Stimulated activated CD8-positive, alpha-beta memory T cell treated with anti-CD3 and anti-CD28 coated beads, Interleukin-7, amount 100 ng/mL, for 1 hour (primary cell): ENCODE data around the gene RAB3A.
"Not testable (repeated sequence)": the region's sequence is repeated elsewhere in the genome, so short reads cannot be mapped to it uniquely, and the experiment has no call there.

Experiments
- DNase-seq, 2 donors: peaks; one replicate each; pipeline ENCODE4 v3.0.0-alpha.2; 2020; ENCODE audit warnings: low read depth in 2 of 2

RAB3A gene

DNA sequence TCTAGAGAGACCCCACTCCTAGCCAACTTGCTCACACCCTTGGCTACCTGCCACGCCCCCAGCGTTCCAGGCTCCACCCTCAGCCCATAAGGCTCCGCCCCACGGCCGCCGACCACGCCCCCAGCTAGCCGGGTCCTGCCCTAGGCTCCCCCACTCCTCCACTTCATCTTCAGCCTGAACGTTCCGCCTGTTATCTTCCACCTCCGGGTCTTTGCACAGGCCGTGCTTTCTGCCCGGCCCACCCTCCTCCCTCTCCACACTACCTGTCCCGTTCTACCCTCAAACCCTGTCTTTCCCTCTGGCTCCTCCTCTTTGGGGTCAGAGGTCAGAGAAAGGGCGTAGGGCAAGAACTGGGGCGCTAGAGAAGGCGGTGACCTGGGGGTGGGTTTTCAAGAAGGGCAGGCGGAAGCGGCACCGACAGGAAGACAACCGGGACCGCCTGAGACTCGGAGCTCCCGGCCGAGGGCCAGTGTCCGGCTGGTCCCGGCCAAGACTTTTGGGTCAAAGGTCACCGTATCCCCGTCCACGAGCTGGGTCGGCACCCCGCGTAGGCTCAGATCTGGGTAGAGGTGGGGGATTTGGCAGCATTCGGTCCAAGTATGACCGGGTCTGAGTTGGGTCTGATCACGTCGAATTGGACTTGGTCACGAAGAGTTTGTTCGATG is 20.1 kb upstream of the RAB3A start:
- no peak for DNase-seq

DNA sequence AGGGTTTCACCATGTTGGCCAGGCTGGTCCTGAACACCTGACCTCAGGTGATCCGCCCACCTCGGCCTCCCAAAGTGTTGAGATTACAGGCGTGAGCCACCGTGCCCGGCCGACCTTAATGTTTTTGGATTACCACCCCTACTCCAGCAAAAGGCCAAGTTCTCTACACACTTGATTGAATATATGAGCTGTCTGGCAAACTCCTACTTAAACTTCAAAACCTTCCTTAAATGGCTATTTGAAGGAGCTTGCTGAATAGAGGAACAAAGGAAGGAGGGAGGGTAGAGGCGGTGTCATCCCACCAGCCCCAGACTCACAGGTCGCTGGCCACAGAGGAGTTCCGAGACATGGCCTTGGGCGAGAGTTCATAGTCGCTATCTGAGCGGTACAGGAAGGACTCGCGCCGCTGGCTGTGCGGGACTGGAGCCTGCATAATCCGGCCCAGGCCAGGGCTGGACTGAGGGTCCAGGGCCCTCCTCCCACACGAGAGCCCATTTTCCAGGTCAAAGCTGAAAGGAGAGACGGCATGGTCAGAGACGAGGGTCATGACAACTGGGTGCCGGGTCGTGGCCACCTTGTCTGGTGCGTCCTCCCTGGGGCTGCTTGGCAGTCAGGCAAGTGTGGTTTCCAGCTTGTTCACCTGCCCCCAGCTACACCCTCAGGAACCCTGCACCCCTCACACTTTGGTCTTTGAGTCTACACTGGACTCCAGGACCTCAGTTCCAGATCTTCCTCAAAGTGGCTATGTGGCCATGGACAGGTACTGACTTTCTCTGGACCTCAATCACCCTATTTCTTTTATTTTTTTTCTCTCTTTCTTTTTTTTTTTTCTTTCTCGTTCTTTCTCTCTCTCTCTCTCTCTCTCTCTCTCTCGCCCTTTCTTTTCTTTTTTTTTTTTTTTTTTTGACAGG is 18.2 kb upstream of the RAB3A start:
- DNase-seq, result no peak

DNA sequence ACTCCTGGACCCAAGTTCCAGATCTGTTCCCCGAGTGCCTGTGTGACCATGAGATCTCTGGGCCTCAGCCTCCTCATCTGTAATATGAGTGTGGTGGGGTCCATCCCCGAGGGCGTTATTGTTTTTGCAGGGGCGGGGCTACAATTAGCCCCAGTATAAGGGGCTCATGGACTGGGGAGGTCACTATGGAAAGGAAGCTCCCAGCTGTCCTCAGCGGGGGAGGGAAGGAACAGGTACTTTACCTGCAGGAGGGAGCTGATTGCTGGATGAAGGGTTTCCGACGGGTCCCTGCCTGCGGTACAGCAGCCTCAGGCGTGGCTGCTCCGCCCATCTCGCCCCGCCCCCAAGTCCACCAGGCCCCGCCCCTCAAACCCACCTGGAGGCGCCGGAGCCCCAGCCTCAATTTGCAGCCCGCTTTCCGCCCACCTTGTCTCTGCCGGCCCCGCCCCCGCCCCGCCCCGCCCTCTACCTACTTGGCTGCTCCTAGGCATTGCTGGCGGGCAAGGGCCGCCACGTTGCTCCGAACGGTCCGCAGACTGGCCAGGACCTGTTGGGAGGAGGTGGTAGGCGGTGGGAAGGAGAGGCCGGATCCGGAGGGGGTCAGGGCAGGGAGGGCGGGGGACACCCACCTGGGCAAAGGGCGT is 16.9 kb upstream of the RAB3A start:
- DNase-seq, result no peak

DNA sequence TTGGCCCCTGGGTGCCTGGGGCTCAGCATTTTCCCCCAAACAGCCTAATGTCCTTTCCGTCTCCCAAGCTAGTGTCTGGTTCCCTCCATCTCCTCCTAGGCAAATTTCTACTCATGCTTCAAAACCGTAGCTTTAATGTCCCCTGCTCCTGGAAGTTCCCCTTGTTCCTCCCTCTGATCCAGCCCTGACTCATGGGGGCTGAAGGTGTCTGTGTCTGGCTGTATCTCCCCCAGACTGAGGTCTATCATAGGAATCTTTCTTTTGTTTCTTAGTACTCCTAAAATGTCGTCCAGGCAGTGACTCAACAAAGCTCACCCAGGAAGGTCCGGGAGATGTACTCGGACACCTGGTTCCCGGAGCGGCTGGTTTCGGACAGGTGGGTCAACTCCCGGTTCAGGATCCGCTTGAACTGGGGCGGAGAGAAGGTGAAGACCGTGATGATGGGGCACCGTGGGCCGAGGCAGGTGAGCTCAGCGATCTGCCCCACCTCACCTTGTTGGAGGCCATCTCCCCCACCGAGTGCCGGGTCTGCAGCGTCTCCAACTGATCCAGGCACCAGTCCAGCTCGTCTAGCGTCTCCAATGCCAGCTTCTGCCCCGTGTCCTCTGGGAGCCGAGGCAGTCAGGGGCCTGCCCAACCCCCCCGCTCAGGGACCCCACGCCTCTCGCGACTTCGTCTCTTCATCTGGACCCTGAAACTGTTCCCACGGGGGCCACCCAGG is 16.2 kb upstream of the RAB3A start:
- no peak for DNase-seq

DNA sequence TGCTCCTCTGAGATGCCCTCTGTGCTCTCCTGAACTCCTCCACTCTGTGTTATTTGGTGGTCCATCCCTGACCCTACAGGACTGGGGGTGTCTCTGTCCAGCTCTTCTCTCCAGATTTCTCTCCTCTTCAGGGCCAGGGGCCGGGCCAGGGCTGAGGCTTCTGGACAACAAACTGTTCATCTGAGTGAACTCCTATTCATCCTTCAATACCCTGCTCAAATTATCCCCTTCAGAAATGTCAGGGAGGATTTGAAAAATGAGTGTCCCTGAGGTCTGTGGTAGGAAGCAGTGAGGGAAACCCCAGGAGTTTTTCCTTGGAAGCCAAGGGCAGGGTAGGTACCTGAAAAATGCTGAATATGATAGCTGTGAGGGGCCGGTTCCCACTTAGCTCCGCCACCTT is 14.8 kb upstream of the RAB3A start:
- no peak for DNase-seq

DNA sequence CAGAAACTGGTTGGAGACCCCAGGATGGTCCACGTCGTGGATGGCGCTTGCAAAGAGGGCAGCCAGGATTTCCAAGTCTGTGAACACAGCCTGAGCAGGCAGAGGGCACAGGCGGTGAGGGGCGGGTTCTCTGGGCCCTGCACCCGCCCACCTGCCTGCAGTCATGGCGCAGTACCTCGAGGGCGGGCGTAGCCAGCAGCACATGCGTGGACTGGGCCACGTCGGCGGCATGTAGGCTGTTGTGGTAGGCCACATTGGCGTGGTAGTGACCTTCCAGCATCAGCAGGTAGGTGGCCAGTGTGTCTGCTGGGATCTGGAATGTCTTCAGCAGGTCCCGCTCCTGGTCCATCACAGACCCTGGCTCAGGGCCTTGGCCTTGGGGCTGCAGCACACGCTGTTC is 14.3 kb upstream of the RAB3A start:
- DNase-seq, result no peak

DNA sequence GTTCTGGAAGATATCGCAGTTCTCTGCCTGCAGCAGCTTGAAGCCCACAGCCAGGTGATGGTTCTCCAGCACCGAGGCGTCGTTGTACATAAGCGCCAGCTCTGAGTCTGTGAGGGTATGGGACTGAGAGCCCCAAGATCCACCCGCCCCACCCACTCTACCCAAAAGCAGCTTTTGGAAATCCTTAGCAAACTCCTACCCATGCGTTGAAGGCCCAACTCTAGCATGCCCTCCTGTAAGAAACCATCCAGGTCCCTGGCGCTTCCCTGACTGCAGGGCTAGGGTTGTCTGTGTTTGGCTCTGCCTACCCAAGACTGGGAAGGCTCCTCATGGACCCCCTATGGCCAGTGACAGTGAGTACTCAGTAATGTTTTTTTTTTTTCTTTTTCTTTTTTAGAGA is 12.9 kb upstream of the RAB3A start:
- DNase-seq, result no peak

DNA sequence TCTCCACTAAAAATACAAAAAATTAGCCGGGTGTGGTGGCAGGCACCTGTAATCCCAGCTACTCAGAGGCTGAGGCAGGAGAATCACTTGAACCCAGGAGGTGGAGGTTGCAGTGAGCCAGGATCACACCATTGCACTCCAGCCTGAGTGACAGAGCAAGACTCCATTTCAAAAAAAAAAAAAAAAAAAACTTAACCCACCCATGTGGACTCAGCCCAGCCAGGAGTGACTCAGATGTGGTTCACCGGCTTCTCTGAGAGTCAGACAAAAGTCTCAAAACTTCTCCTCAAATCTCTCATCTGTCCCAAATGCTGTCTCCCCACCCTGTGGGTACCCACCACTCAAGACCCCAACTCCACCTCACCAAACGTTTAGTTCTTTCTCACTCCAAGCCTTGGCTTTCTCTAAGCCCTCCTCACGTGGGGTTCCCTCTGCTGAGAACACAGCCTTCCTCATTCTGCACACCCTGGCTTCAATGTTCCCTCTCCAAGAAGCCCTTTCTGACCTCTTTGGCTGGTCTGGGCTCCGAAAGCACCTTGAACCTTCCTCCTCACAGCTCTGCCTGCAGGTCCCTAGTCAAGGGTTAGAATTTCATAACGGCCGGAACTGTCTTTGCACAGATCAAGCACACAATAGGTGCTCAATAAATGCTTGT is 11.1 kb upstream of the RAB3A start:
- DNase-seq, result no peak

DNA sequence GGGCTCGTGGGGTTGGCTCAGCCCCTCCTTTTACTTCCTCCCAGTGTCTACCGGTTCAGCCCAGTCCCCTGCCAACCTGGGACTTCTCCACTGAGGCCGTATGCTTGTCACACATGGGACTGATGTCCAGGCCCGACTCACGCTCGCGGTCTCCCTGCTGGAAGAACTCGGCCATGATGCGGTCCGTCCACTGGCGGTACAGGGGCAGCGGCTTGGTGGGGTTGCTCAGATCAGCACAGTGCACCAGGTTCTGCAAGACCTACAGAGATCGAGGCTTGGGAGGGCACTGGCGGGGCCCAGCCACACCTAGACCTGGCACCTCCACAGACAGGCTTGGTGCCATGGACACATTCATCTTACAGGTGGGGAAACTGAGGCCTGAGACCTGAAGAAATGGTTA is 7.8 kb upstream of the RAB3A start:
- no peak for DNase-seq

DNA sequence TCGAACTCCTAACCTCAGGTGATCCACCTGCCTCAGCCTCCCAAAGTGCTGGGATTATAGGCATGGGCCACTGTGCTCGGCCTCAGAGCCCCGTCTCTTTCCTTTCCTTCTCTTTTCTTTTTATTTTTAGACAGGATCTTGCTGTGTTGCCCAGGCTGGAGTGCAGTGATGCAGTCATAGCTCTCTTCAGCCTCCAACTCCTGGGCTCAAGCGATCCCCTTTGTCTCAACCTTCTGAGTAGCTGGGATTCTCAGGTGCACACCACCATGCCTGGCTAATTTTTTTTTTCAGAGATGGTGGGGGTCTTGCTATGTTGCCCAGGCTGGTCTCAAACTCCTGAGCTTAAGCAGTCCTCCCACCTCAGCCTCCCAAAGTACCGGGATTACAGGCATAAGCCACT is 6.1 kb upstream of the RAB3A start:
- DNase-seq, result not testable (repeated sequence)

DNA sequence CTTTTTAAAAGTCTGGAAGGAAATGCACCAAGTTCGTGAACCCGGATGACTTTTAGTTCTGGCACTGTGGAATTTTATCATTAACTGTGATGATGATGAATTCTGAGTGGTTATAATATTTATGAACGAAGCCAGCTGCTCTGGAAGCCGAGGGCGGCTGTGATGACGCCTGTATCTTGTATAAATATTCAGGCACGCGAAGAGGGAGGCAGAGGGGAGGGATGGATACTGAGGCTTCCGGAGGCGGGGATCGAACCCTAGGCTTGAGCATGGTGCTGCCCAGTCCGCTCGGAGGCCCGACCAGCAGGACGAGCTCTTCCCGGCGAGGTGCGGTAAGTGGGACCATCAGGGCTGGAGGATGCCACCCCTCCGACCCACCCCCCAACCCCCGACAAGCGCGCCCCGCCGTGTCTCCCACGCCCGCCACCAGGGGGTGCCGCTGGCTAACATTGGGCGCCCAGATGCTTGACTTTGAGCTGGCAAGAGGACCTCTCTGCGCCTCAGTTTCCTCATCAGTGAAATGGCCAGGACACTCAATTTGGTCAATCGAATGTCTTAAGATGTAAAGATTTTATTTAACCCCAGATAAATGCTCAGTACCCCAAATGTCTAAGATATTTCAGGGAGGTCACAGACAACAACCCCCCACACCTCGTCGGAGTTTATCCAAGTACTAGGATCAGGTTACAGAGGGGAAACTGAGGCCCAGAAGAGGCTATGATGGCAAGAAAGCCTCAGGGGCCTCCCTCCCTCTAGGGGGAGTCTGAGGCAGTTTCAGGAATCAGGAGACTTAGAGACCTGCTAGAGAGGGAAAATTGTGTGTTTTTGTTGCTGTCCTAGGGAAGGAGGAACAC is 4.5 kb upstream of the RAB3A start:
- DNase-seq, result peak in 1 of 2 donors; percentile 32

DNA sequence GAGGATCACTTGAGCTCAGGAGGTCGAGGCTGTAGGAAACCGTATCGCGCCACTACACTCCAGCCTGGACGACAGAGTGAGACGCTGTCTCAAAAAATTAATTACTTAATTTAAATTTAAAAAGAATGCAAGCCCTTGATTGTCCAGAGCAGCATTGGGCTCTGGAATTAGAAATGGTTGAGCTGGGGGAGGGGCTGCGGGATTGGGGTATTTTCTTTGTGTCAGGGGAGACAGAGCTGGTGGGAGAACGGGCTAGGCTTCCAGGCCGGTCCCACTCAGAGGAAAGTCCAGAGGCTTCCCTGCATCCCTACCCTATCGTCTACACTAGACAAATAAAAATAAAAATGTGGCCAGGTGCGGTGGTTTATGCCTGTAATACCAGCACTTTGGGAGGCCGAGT is 2.2 kb upstream of the RAB3A start:
- DNase-seq, result no peak

DNA sequence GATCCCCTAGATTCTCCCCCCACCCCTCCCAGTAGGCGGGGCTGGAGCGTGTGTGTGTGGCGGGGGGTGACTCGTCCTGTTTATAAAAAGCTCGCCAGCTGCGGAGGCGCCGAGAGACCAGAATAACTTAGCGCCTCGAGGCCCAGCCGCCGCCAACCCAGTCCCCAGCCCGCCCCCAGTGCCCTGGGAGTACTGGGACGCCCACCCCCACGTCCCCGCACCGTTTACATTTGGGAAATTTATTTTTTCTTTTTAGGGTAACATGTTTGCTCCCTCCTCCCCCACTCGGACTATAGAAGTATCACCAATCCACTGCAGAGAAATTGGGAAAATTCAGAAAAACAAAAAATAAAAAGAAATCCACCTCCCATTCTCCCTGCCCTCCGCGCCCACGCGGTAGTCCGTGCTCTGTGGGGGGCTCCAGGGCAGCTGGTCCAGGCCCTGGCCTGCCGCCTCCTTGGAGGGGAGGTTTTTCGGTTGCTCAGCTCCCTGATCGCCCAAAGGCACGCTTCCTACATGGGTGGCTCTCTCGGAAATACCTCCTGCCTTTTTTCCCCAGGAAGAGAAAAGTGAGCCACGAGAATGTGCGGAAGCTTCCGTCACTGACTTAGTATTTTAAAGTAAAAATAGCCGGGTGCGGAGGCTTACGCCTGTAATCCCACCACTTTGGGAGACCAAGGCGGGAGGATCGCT is 1.5 kb upstream of the RAB3A start:
- peak in 1 of 2 donors; percentile 36 for DNase-seq

DNA sequence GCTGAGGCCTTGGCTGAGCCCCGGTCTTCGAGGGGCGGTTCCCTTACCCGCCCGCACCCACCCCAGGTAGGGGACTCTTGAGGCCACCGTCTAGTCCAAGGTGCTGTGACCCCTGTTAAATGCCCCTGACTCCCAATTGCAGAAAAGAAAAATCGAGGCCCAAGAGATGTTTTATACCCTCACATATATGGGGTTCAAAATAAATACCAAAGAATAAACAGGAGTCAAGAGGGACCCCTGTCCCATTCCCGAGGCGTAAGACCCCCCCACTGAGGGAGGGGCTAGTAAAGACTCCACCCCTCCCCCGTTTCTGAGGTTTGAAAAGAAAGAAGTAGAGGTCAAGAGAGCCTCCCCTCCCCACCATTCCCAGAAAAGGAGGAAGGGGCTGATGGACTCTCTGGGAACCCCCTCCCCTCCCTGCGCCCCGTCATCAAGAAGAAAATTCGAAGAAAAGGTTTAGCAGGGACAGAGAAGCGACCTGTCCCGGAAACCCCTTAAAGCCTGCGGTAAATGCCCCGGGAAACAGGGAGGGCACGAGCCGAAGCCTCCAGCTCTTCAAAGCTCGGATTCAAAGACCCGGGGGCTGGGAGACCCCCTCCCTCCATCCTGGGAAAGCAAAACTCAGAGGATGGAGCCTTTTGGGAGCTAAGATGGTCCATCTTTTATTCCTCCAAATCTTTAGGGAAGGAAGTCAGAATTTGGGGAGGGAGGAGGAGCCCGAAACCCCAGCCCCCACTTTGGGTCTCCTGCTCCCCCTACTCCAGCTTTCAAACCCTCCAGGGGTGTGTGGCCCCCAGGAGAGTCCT is 755 bp upstream of the RAB3A start:
- DNase-seq, result no peak

DNA sequence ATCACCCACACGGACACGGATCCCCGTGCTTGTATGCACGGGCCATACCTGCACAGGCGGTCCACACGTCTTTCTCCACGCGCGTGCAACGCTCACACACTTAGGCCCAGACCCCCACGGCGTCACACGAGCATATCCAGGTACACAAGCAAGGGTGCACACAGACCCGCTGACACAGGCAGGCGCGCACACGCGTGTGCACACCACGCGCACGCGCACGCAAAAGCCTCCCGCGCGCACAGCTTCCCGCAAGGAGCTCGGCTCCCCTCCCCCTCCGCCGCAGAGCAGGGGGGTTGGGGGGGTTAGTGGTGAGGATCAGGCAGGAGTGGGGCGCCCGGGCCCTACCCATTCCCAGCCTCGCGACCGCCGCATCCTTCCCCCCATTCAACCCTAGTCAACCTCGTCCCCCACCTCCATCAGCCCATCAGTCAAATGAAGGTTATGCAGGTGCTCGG is 407 bp downstream of the RAB3A start:
- no peak for DNase-seq

DNA sequence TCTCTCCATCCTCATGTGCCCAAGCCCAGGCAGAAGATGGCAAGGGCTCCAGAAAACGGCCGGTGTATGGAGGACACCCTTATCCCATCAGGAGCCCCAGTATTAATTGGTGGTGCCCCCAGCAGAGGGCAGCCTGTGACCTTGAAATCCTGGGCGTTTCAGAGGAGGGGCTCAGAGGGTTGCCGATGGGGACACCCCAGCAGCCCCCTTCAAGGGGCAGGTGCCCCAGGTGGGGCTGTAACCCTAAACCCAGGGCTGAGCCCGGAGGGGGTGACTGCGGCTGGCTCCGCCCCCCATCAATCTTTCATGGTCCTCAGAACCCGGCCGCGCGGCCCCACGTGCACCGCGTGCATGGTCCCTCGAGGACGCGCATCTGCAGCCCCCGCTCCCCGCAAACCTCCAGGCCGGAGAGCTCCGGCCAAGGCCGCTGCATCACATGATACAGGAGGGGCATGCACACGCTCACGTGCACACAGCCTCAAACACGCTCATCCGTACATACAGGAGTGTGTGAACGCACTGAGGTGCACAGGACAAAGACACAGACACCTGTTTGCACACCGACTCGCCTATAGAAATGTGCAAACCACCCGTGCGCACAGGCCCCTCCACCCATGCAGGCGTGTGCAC is 949 bp downstream of the RAB3A start:
- DNase-seq, result no peak

DNA sequence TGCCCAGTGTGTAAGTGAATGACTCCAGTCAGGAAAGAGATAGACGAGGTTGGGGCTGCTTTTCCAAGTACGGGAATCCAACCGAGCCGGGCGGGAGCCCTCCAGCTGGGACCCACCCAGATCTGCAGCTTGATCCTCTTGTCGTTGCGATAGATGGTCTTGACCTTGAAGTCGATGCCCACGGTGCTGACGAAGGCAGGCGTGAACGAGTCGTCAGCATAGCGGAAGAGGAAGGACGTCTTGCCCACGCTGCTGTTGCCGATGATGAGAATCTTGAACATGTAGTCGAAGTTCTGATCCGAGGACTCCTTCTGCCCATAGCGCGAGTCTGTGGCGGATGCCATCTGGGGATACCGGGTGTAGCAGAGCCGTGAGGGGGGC is 1.5 kb downstream of the RAB3A start:
- no peak for DNase-seq

DNA sequence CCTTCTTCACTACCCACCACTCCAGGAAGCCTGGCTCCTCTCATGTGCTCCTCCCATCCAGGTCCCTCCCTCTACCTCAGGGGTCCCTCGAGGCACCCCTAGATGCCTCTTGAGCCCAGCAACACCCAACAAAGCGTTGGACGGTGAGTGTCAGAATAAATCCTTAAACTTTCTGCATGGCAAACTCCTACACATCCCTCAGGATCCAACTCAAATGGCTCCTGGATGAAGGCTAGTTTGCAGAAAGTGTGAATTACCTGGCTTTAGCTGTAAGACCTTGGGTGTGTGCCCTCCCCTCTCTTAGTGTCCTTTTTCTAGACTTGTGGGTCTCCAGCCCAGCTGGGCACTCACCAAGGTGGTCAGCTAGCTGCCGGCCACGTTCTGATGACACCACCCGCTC is 5.5 kb downstream of the RAB3A start:
- DNase-seq, result no peak

DNA sequence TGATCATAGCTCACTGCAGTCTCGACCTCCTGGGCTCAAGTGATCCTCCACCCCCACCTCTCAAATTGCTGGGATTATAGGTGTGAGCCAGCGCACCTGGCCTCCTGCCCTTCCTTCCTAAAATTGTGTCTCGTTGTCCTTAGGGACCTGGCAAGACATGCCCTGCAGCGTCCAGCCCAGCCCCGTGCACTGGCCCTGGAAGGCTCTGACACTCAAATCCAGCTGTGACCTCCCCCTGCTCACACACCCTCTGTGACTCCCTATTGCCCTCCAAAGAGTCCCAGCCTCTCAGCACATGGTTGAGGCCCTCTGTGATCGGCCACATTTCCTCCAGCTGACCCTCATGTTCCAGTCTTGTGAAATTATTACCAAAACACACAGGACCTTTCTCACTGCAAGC is 5.9 kb downstream of the RAB3A start:
- DNase-seq, result no peak
